ENCODE measurements around the gene PANK1. TPM values are rescaled to one million over a fixed set of nuclear protein-coding genes. Genes with fewer than 3 reads are reported as not detected.

The PANK1 gene
- total RNA-seq, 1 experiment from 2014 or later, result 8.6 TPM

DNA sequence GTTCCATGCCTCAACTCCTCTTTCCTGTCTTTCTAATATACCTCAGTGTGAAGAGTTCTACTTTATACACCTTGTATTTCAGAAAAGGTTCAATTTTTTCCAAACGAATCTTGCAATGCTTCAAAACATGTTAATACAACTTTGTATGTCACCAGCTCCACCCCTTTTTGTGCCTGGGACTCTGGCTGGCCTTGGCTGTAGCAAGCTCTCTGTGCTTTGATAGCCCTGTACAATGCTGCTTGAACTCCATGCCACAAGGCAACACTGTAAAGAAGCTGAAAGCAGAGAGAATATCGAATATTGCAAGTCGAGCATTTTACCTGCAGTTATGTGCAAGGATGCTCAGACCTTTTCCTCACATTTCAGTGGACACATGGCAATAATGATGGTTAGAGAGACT, 52.5 kb downstream of the PANK1 start:
- BruUV-seq (replicated peaks), result no TSS peak
- Mint-ChIP-seq H3K27me3 (ENCODE audit: unreplicated experiment) (no peaks in the 10 kb centered on the region), H3K4me1 (ENCODE audit: low read depth, unreplicated experiment) (no peaks in the 10 kb centered on the region), H3K4me3 (ENCODE audit: low read depth, unreplicated experiment) (no peak overlapping the region), H3K9me3 (ENCODE audit: low read depth, unreplicated experiment) (no peaks in the 10 kb centered on the region), H3K27ac (ENCODE audit: unreplicated experiment) (no peak overlapping the region), H3K36me3 (ENCODE audit: insufficient read depth, unreplicated experiment) (no peaks in the 10 kb centered on the region)
- intact Hi-C loops (cut with micrococcal nuclease; ENCODE audit: unreplicated experiment), result no loop called here
- no peak for DNase-seq
- CTCF ChIA-PET, result no interaction called here
- TF ChIP-seq, protein P1, sequence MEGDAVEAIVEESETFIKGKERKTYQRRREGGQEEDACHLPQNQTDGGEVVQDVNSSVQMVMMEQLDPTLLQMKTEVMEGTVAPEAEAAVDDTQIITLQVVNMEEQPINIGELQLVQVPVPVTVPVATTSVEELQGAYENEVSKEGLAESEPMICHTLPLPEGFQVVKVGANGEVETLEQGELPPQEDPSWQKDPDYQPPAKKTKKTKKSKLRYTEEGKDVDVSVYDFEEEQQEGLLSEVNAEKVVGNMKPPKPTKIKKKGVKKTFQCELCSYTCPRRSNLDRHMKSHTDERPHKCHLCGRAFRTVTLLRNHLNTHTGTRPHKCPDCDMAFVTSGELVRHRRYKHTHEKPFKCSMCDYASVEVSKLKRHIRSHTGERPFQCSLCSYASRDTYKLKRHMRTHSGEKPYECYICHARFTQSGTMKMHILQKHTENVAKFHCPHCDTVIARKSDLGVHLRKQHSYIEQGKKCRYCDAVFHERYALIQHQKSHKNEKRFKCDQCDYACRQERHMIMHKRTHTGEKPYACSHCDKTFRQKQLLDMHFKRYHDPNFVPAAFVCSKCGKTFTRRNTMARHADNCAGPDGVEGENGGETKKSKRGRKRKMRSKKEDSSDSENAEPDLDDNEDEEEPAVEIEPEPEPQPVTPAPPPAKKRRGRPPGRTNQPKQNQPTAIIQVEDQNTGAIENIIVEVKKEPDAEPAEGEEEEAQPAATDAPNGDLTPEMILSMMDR (IDR thresholded peaks at IDR 0.05; ENCODE audit: unreplicated experiment), result no peak

DNA sequence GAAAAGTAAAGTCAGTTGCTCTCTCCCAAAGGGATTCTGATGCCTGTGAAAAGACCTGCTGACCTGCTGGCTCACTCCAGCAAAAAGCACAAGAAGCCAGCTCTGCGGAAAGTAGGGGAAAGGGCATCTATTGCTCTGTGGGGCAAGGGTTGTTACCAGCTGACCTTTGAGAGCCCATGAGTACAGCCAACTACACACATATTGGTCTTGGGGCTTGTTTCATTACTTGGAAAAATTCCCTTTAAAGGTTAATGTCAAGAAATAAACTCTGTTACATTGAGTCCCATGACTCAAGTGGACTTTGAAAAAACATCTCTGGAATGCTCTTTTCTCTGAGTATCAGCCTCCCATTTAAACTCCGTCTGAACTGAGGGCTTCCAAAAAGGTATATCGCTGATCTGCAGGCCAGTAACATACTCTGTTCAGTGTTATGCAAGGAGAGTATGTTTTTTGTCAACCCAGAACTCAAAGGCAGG, 53.2 kb downstream of the PANK1 start:
- H3K27me3 Mint-ChIP-seq (ENCODE audit: unreplicated experiment), result no peaks in the 10 kb centered on the region
- no peaks in the 10 kb centered on the region for H3K36me3 Mint-ChIP-seq (ENCODE audit: insufficient read depth, unreplicated experiment)
- H3K4me1 Mint-ChIP-seq (ENCODE audit: low read depth, unreplicated experiment), result no peaks in the 10 kb centered on the region
- no peak overlapping the region for H3K27ac Mint-ChIP-seq (ENCODE audit: unreplicated experiment)
- no peaks in the 10 kb centered on the region for H3K9me3 Mint-ChIP-seq (ENCODE audit: low read depth, unreplicated experiment)
- intact Hi-C loops (cut with micrococcal nuclease; ENCODE audit: unreplicated experiment), result no loop called here
- DNase-seq, result no peak
- H3K4me3 Mint-ChIP-seq (ENCODE audit: low read depth, unreplicated experiment), result no peak overlapping the region
- TF ChIP-seq, protein P1 (IDR thresholded peaks at IDR 0.05; ENCODE audit: unreplicated experiment), result no peak
- CTCF ChIA-PET, result no interaction called here
- no TSS peak for BruUV-seq (replicated peaks)

DNA sequence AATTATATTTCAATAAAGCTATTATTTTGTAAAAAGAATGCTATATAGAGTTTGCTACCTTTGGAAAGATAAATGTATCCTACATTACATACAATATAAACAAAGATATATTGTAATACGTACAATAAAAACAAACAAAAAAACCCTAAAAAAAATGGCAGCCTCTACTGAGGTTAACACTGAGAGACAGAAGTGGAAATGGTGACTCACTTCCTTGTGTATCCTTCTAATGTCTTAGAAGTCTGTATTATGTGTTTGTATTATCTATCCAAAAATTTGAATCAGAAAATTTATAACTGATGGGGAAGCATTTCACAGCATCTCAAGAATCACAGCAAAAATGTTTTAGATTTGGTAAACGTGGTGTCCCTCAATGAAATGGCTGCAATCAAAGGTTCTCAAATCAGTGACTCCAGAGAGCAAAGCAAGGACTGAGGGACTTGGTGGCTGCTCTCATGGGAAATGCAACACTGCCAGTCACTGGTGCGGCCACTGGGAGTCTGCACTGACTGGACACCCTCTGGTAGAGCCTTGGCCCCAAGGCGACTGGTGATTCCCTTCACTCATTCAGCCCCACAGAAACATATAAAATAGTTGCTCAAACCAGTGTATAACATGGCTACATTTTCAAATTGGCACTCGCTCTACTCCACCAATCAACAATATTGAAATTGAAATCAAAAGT, 53.8 kb downstream of the PANK1 start:
- Mint-ChIP-seq H3K27ac (ENCODE audit: unreplicated experiment) (no peak overlapping the region), H3K27me3 (ENCODE audit: unreplicated experiment) (no peaks in the 10 kb centered on the region), H3K36me3 (ENCODE audit: insufficient read depth, unreplicated experiment) (no peaks in the 10 kb centered on the region), H3K4me1 (ENCODE audit: low read depth, unreplicated experiment) (no peaks in the 10 kb centered on the region), H3K9me3 (ENCODE audit: low read depth, unreplicated experiment) (no peaks in the 10 kb centered on the region), H3K4me3 (ENCODE audit: low read depth, unreplicated experiment) (no peak overlapping the region)
- TF ChIP-seq, protein P1 (IDR thresholded peaks at IDR 0.05; ENCODE audit: unreplicated experiment), result no peak
- no peak for DNase-seq
- CTCF ChIA-PET, result no interaction called here
- BruUV-seq (replicated peaks), result no TSS peak
- intact Hi-C loops (cut with micrococcal nuclease; ENCODE audit: unreplicated experiment), result no loop called here

DNA sequence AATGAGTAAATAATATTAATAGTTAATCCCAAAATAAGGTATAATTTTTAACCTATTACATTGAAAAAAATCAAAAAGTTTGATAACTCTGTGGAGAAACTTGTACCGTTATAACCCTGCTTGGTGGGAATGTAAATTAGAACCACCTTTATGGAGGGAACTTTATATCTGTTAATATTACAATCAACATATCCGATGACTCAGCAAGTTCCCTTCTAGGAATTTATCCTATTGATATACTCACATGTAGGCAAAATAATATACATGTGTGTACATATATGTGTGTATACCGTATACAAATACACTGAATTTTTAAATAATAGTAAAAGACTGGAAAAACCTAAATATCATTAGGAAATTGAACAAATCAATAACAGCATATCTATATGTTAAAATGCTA, 54.7 kb downstream of the PANK1 start:
- no TSS peak for BruUV-seq (replicated peaks)
- no peak for DNase-seq
- intact Hi-C loops (cut with micrococcal nuclease; ENCODE audit: unreplicated experiment), result no loop called here
- H3K4me1 Mint-ChIP-seq (ENCODE audit: low read depth, unreplicated experiment), result no peaks in the 10 kb centered on the region
- H3K4me3 Mint-ChIP-seq (ENCODE audit: low read depth, unreplicated experiment), result no peak overlapping the region
- TF ChIP-seq, protein P1 (IDR thresholded peaks at IDR 0.05; ENCODE audit: unreplicated experiment), result no peak
- no peaks in the 10 kb centered on the region for H3K9me3 Mint-ChIP-seq (ENCODE audit: low read depth, unreplicated experiment)
- no peaks in the 10 kb centered on the region for H3K27me3 Mint-ChIP-seq (ENCODE audit: unreplicated experiment)
- no peak overlapping the region for H3K27ac Mint-ChIP-seq (ENCODE audit: unreplicated experiment)
- CTCF ChIA-PET, result no interaction called here
- H3K36me3 Mint-ChIP-seq (ENCODE audit: insufficient read depth, unreplicated experiment), result no peaks in the 10 kb centered on the region

Measured in Calu3 (cell line).